Measurements from ENCODE around the gene HRH2.

GRCh38 chr5:175664723-175665122, 6.9 kb downstream of the HRH2 start:
- TF ChIP-seq EZH2 (IDR thresholded peaks at IDR 0.05; ENCODE audit: insufficient read depth, poor library complexity, severe bottlenecking) (no peak), EZH2phosphoT487 (IDR thresholded peaks at IDR 0.05; ENCODE audit: insufficient read depth, low read depth) (no peak)
